HFF-Myc (cell line): ENCODE results near the gene VSTM2B.

ENCODE experiments used
- DNase-seq: peaks from one replicate; pipeline ENCODE4 v3.0.0-alpha.2; 2011; ENCODE audit warnings: low read depth; ENCODE audit errors: extremely low read depth
- H3K4me3 ChIP-seq: replicated peaks from 2 replicates; pipeline ENCODE4 v1.5.1; 2011; ENCODE audit warnings: low read depth, mild to moderate bottlenecking, control low read depth, low read length
- TF ChIP-seq, protein P1 (sequence below): IDR thresholded peaks from 2 replicates; pipeline ENCODE4 v1.5.1; 2012; ENCODE audit warnings: mild to moderate bottlenecking, low read depth, low read length, control low read depth; ENCODE audit errors: missing control alignments

Gene VSTM2B

DNA sequence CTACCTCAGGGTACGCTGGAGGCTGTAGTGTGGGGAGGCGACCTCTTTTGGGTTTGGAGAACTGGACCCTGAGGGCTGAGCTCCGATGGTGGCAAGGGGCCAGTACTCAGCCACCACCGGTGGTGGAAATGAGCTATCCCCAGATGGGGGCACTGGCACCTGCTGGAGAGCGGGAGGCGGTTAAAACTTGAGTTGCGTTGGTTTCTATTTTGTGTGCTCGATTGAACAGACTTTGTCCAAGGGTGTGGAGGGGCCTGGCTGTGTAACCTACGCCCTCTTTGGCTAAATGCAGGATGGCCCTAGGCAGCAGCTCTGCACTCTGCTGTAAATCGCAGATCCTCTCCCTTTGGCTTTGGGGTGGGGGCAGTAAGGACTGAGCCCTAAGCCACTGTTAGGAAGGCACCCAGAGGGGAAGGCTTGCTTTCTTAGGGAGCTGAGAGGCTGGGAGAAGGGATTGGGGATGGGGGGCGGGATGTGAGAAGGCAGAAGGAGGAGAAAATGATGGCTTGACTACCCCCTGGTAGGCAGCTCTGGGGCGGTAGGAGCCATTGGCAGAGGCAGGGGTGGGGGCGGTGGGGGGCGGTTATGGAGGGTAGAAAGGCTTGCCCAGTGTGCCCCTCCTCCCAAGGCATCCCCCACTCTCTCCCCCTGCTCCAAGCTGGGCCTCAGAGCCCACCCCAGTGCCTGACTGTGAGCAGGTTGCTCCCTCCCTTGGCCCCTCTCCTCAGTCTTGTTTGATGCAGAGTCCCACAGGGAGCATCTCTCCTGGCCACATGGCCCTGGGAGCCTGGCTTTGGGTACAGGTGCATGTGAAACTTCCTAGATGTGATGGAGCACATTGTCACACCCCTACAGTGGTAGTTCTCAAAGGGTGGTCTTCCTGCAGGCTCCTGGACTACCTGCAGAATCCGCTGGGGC lies 5.0 kb downstream of the VSTM2B start:
- no peak overlapping the region for H3K4me3 ChIP-seq
- TF ChIP-seq, protein P1, sequence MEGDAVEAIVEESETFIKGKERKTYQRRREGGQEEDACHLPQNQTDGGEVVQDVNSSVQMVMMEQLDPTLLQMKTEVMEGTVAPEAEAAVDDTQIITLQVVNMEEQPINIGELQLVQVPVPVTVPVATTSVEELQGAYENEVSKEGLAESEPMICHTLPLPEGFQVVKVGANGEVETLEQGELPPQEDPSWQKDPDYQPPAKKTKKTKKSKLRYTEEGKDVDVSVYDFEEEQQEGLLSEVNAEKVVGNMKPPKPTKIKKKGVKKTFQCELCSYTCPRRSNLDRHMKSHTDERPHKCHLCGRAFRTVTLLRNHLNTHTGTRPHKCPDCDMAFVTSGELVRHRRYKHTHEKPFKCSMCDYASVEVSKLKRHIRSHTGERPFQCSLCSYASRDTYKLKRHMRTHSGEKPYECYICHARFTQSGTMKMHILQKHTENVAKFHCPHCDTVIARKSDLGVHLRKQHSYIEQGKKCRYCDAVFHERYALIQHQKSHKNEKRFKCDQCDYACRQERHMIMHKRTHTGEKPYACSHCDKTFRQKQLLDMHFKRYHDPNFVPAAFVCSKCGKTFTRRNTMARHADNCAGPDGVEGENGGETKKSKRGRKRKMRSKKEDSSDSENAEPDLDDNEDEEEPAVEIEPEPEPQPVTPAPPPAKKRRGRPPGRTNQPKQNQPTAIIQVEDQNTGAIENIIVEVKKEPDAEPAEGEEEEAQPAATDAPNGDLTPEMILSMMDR, result no peak
- no peak for DNase-seq

DNA sequence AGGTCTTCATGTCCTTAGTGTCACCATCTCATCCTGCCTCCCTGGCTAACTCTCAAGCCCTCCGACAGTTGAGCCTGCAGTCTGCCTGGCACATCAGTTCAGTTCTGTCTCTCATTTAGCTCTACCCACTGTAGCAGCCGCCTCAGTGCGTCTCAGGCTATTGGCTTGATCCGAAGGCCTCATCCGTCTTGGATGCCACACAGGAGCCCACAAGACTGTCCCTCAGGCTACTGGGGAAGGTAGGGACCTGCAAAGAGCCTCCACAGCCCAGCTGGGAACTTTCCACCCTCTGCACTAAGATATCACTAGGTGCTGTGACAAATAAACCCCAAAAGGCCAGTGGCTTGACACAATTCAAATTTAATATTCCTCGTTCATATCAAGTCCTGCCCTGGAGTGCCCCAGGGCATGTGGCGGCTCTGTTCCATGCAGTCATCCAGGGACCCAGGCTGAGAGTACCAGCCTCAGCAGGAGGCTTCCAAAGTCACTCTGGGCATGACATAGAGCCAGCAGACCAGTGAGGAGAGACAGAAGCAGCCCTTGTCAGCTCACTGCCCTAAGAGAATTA lies 5.7 kb downstream of the VSTM2B start:
- H3K4me3 ChIP-seq, result no peak overlapping the region
- TF ChIP-seq, protein P1, result no peak
- DNase-seq, result no peak

DNA sequence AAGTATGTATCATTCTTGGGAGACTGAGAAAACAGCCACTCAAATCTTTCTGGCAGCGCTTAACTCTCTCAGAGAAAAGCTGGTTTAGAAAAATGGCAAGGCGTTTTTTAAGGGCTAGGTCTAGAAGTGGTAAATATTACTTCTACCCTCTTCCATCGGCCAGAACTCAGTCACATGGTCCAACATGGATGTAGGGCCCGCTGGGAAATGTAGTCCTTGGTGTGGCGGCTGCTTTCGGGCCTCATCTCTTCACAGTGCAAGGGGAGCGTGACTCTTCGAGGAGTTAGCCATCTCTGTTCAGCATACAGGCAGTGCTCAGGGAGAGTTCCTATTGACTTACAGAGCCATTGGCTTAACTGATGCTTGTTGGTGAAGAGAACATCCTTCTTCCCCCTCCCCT lies 6.3 kb downstream of the VSTM2B start:
- H3K4me3 ChIP-seq, result no peak overlapping the region
- TF ChIP-seq, protein P1, result no peak
- no peak for DNase-seq

DNA sequence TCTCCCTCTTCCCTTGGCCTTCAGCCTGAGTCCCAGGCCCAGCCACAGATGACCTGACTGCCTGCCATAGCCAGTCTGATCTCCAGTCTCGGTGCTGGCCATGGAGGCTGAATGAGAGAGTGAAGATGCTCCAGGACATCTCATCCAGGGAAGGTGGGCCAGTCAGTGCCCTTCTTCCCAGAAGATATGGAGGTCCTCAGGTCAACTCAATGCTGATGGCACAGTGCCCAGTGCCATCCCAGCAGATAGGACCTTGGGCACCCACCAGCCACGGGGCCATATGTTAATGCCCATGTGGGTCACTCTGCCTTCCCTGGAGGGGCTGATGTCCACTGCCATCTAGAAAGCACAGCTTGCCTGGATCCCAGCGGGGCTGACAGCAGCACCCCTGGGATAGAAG lies 7.2 kb downstream of the VSTM2B start:
- no peak for DNase-seq
- TF ChIP-seq, protein P1, result no peak
- no peak overlapping the region for H3K4me3 ChIP-seq

DNA sequence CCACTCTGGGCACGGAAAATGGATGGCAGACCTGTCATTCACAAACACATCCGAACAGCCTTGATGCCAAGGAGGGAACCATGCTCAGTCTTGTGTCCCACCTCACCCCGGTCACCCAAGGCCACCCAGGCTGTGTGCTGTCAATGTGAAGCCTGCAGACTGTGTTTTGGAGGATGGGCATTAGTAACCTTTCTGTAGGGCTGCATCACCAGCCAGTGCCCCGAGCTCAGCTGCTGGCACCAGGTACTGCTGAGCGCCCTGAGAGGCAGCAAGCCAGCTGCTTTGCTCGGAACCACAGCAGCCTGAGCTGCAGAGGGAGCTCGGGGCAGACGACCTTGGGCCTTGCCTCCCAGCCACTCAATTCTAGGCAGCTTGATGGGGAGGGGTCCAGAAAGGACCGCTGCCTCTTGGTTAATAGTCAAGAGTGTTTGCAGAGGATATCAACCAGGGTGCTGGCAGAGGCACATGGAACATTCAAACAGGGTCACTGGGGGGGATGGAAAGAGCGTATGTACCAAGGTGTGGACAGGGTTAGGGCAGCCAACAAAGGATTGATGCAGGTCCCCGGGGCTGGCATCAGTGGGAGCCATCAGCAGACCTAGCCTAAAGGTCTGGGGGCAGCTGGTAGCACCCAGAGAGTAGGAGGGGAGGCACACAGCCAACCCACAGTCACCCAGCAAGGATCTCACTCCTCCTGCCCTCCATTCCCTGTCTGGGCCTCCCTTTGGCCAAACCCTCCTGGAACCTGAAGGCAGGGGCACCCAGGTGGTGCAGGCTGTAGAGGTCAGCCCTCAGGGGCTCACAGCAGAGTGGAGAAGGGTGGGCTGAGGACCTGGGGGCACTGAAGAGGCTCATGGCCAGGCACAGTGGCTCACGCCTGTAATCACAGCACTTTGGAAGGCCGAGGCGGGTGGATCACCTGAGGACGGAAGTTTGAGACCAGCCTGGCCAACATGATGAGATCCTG lies 8.1 kb downstream of the VSTM2B start:
- TF ChIP-seq, protein P1, result no peak
- no peak for DNase-seq
- no peak overlapping the region for H3K4me3 ChIP-seq

DNA sequence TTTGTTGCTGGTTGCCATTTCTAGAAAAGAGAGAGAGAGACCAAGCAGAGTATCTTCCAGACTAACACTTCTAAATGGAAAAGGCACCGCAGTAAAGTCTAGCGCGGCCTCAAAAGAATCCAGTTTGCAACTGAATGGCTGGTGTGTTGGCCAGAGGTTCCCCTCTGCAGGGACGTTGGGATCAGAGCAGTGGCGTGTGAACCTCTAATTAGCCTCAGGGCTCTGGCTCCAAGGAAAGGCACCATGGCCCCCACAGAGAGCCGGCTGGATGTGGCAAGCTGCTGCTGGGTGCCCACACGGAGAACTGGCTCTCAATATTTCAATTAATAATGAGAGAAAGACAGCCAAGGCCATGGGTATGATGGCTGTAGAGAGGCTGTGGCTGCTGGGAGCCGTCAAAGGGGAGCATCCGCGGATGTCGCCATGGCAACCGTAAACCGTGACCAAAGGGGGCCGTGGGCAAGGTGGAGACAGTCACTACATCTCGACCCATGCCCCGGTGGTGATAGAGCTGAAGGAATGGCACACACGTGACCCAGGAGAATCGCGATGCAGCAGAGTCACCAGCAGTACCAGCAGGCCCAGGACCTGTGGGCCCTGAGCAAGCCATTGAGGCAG lies 9.5 kb downstream of the VSTM2B start:
- TF ChIP-seq, protein P1, result no peak
- H3K4me3 ChIP-seq, result no peak overlapping the region
- DNase-seq, result no peak
